ENCODE results near the gene ARHGAP26. TPM values are rescaled to one million over a fixed set of nuclear protein-coding genes. Genes with fewer than 3 reads are reported as not detected.

The ARHGAP26 gene
- total RNA-seq, 1 donor from 2014 or later, result 14.1 TPM

DNA sequence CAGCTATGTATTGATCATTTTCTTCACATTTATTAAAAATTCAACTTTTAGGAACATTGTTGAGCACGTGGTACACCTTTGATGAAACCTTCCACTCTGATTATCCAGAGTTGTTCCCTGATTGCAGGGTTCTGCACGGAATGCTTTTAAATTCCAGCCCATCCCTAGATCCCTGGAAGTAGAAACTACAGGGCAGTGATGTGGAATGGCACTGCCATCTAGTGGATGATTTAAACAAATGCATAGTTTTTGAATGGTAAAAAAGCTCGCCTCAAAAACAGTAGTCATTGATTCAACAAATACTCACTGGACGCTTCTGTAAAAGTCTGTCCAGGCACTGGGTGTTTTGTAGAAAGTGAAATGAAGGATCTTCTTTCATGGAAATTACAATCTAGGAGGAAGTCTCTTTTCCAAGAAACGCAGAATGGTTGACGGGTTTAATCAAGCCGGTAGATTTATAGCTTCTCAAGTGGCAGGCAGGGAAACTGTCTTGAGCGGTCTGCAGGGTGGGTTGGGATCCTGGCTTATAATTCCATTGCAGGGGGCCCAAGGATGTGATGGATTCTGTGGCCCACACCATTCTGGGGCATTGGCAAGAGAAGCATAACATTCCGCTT lies 118.4 kb downstream of the ARHGAP26 start:
- peak; percentile 82 for TF ChIP-seq CTCF (IDR thresholded peaks at IDR 0.05)
- no peaks in the 10 kb centered on the region for H3K36me3 Mint-ChIP-seq (ENCODE audit: unreplicated experiment)
- no peak overlapping the region for H3K4me3 Mint-ChIP-seq (ENCODE audit: unreplicated experiment)
- H3K27me3 Mint-ChIP-seq (ENCODE audit: unreplicated experiment), result no peaks in the 10 kb centered on the region
- no peak for DNase-seq (ENCODE audit: extremely low spot score, unreplicated experiment)
- no peaks in the 10 kb centered on the region for H3K9me3 Mint-ChIP-seq (ENCODE audit: unreplicated experiment)
- H3K4me1 Mint-ChIP-seq (ENCODE audit: unreplicated experiment), result no peaks in the 10 kb centered on the region
- H3K27ac Mint-ChIP-seq (ENCODE audit: unreplicated experiment), result no peak overlapping the region

DNA sequence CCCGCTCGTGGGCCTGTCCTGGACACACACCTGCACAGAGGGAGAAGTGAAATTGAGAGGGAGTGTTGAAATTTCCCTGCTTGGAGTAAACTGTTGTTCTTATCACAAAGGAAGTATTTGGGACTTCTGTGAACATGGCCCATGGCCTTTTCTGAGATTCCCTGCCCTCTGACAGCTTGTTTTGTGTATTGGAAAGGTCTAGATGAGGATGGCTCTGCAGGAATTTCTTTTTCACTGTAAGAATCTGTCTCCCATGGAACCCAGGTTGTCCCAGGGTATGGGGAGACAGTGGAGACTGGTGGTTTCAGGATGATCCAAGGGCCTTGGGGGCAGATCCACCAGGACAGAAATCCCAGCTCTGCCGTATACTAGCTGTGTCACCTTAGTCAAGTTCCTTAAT lies 121.8 kb downstream of the ARHGAP26 start:
- Mint-ChIP-seq H3K27ac (ENCODE audit: unreplicated experiment) (no peak overlapping the region), H3K36me3 (ENCODE audit: unreplicated experiment) (peaks cover 2% of the 10 kb centered on the region), H3K4me1 (ENCODE audit: unreplicated experiment) (peaks cover 21% of the 10 kb centered on the region), H3K9me3 (ENCODE audit: unreplicated experiment) (no peaks in the 10 kb centered on the region), H3K4me3 (ENCODE audit: unreplicated experiment) (no peak overlapping the region), H3K27me3 (ENCODE audit: unreplicated experiment) (no peaks in the 10 kb centered on the region)
- no peak for TF ChIP-seq CTCF (IDR thresholded peaks at IDR 0.05)
- DNase-seq (ENCODE audit: extremely low spot score, unreplicated experiment), result no peak

DNA sequence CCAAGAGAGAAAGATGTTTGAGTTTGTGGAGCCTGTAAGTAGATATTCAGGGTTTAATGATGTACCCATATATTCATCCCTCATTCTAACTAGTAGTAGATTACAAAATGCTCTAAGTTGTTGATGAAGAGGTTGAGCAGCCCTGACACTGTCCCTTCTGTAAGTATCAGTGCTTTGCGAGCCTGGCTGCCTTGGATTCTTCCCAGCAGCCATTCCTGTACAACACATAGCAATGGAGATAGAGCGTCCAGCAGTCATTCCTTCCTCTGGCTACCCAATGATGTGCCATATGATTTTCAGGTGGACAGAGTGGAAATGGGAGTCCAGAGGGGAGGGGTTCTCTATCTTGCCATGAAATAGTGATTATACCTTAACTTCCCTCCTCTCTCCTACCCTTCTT lies 124.1 kb downstream of the ARHGAP26 start:
- H3K27me3 Mint-ChIP-seq (ENCODE audit: unreplicated experiment), result no peaks in the 10 kb centered on the region
- no peak for DNase-seq (ENCODE audit: extremely low spot score, unreplicated experiment)
- no peak for TF ChIP-seq CTCF (IDR thresholded peaks at IDR 0.05)
- H3K27ac Mint-ChIP-seq (ENCODE audit: unreplicated experiment), result no peak overlapping the region
- H3K36me3 Mint-ChIP-seq (ENCODE audit: unreplicated experiment), result peaks cover 5% of the 10 kb centered on the region
- no peaks in the 10 kb centered on the region for H3K9me3 Mint-ChIP-seq (ENCODE audit: unreplicated experiment)
- peaks cover 21% of the 10 kb centered on the region for H3K4me1 Mint-ChIP-seq (ENCODE audit: unreplicated experiment)
- H3K4me3 Mint-ChIP-seq (ENCODE audit: unreplicated experiment), result no peak overlapping the region

- no peak overlapping the region for H3K4me3 Mint-ChIP-seq (ENCODE audit: unreplicated experiment)
- peaks cover 21% of the 10 kb centered on the region for H3K4me1 Mint-ChIP-seq (ENCODE audit: unreplicated experiment)
- peaks cover 5% of the 10 kb centered on the region for H3K36me3 Mint-ChIP-seq (ENCODE audit: unreplicated experiment)
- H3K9me3 Mint-ChIP-seq (ENCODE audit: unreplicated experiment), result no peaks in the 10 kb centered on the region
- no peaks in the 10 kb centered on the region for H3K27me3 Mint-ChIP-seq (ENCODE audit: unreplicated experiment)
- no peak overlapping the region for H3K27ac Mint-ChIP-seq (ENCODE audit: unreplicated experiment)
- no peak for TF ChIP-seq CTCF (IDR thresholded peaks at IDR 0.05)
- DNase-seq (ENCODE audit: extremely low spot score, unreplicated experiment), result no peak
These were observed 124.6 kb downstream of the ARHGAP26 start for GRCh38 chr5:142894749-142895148.

DNA sequence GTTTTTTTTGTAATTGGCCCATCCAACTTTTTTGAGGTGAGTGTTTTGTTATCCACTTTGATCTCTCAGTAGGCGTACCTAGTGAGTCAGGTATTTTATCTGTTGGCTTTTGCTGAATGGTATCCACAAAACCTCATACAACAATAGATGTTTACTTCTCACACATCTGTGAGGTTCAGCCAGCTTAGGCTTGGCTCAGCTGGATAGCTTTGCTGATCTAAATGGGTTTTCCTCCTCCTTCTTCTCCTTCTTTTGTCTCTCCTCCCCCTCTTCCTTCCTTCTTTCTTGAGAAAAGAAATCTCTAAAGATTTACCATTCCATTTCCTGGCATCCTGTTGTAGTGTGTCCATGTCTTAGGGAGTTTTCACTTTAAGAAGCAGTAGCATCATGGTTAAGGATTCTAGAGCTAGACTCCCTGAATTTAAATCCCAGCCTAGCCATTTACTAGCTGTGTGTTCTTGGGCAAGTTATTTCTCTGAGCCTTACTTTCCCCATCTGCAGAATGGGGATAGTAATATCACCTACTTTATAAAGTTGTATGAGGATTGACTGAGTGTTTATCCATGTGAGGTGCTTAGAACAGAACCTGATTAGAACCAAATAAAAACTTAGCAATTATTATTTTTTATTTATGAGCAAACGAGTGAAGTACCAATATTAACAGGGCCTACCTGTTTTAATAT lies 126.3 kb downstream of the ARHGAP26 start:
- H3K27ac Mint-ChIP-seq (ENCODE audit: unreplicated experiment), result no peak overlapping the region
- TF ChIP-seq CTCF (IDR thresholded peaks at IDR 0.05), result no peak
- no peaks in the 10 kb centered on the region for H3K27me3 Mint-ChIP-seq (ENCODE audit: unreplicated experiment)
- DNase-seq (ENCODE audit: extremely low spot score, unreplicated experiment), result no peak
- peaks cover 32% of the 10 kb centered on the region for H3K4me1 Mint-ChIP-seq (ENCODE audit: unreplicated experiment)
- peaks cover 5% of the 10 kb centered on the region for H3K36me3 Mint-ChIP-seq (ENCODE audit: unreplicated experiment)
- H3K4me3 Mint-ChIP-seq (ENCODE audit: unreplicated experiment), result no peak overlapping the region
- no peaks in the 10 kb centered on the region for H3K9me3 Mint-ChIP-seq (ENCODE audit: unreplicated experiment)

All from osteocyte (in vitro differentiated cells).